Measurements from ENCODE around the gene C10orf67. TPM values are rescaled to one million over a fixed set of nuclear protein-coding genes. Genes with fewer than 3 reads are reported as not detected.

C10orf67 gene
- total and polyA plus RNA-seq, 9 of the 15 experiments (the other 6 are each of a cell fraction or from before 2014, with no cell fraction given), result not detected

GRCh38 chr10:23291551-23292334 lies 52.9 kb downstream of the C10orf67 start:
- no TSS peak for BruUV-seq (replicated peaks)
- Histone ChIP-seq H3K4me3 (no peak overlapping the region), H2AFZ (ENCODE audit: low read depth, low read length) (no peak overlapping the region), H3K79me2 (ENCODE audit: control insufficient read depth, insufficient read depth, low read length) (no peaks in the 10 kb centered on the region), H3K4me1 (replicated peaks in 1 of 2; ENCODE audit: control insufficient read depth in 2 of 2, insufficient read depth in 2 of 2, low read length in 2 of 2) (no peaks in the 10 kb centered on the region), H3K4me2 (ENCODE audit: insufficient read depth, low read length) (no peak overlapping the region), H3K9me1 (ENCODE audit: control insufficient read depth, insufficient read depth, low read length) (no peaks in the 10 kb centered on the region), H3K36me3 (ENCODE audit: control insufficient read depth, insufficient read depth, low read length) (no peaks in the 10 kb centered on the region), H3K9ac (ENCODE audit: insufficient read depth in 1 of 2, low read depth in 2 of 2, low read length in 2 of 2) (no peak overlapping the region), H3K27me3 (ENCODE audit: control insufficient read depth in 2 of 2, insufficient read depth in 2 of 2, low read length in 2 of 2) (no peaks in the 10 kb centered on the region), H3K27ac (ENCODE audit: extremely low read depth, low read depth, low read length) (no peak overlapping the region), H4K20me1 (replicated peaks; ENCODE audit: control insufficient read depth, insufficient read depth, low read length) (0 out of 2 replicates have a peak, but pooled peaks cover 3% of the 10 kb centered on the region), H3K9me3 (replicated peaks; ENCODE audit: control insufficient read depth, insufficient read depth, low read depth, low read length) (no peaks in the 10 kb centered on the region)
- in situ Hi-C loops (cut with MboI) (loop anchor here (5.0 kb wide), 1 partner anchor 134 kb away; no protein-coding TSS in a partner anchor), intact Hi-C loops (cut with micrococcal nuclease) (no loop called here)
- DNase-seq (ENCODE audit: extremely low read depth in 1 of 4, low spot score in 3 of 4) (peak in 1 of 4 experiments; percentile 3), ATAC-seq (peak; percentile 77), FAIRE-seq (no peak)
- ChIA-PET CTCF (ENCODE audit: low intra/inter-chr PET ratio) (interaction anchor here (4.3 kb wide), 1 partner anchor 133 kb away, joined by 27 read pairs; no protein-coding TSS in a partner anchor), POLR2A (no interaction called here)
- WGBS (ENCODE audit: insufficient coverage, low coverage, missing lambda C conversion rate), result 2% methylated on average over 13 of the region's 13 CpGs
- no peak for TF ChIP-seq VEZF1 (CRISPR knock-in tag; IDR thresholded peaks at IDR 0.05)
- no peak for TF ChIP-seq SMARCC2 (IDR thresholded peaks at IDR 0.05; ENCODE audit: low read depth)
- no peak for TF ChIP-seq NR4A1 (CRISPR knock-in tag; IDR thresholded peaks at IDR 0.05)
- no peak for TF ChIP-seq NR4A1 (tag; IDR thresholded peaks at IDR 0.05)
- no peak for TF ChIP-seq TRIM24 (IDR thresholded peaks at IDR 0.05)
- TF ChIP-seq JUN (IDR thresholded peaks at IDR 0.05; ENCODE audit: borderline replicate concordance, low read depth, low read length), result no peak
- TF ChIP-seq JUN (CRISPR knock-in tag; IDR thresholded peaks at IDR 0.05; ENCODE audit: borderline replicate concordance), result no peak
- TF ChIP-seq ZNF140 (CRISPR knock-in tag; IDR thresholded peaks at IDR 0.05), result no peak
- TF ChIP-seq POLR3A (IDR thresholded peaks at IDR 0.05; ENCODE audit: borderline replicate concordance, extremely low read depth, insufficient read depth, insufficient read length), result no peak
- TF ChIP-seq HDAC6 (IDR thresholded peaks at IDR 0.05; ENCODE audit: low read depth, low read length), result no peak
- no peak for TF ChIP-seq THAP7 (CRISPR knock-in tag; IDR thresholded peaks at IDR 0.05)
- no peak for TF ChIP-seq U2AF1 (optimal IDR thresholded peaks at IDR 0.05; ENCODE audit: low read depth, low read length)
- peak; percentile 8; the same call in 1 of the 2 replicates for TF ChIP-seq MYC (IDR thresholded peaks at IDR 0.05; ENCODE audit: low read depth, low read length)
- TF ChIP-seq MYC (CRISPR knock-in tag; IDR thresholded peaks at IDR 0.05; ENCODE audit: borderline replicate concordance, low read depth), result no peak
- TF ChIP-seq CEBPB (tag; IDR thresholded peaks at IDR 0.05), result peak; percentile 72
- no peak for TF ChIP-seq CEBPG (CRISPR knock-in tag; IDR thresholded peaks at IDR 0.05)
- TF ChIP-seq CEBPG (tag; conservative IDR thresholded peaks at IDR 0.05 in 1 of 2, IDR thresholded peaks at IDR 0.05 in 1 of 2), result peak; percentile 58 to 78

All from K562 (cell line).